NCI-H146 treated with DMSO at 0.1 percent for 48 hours (cell line): ENCODE results near the gene NLGN1.

Experiments
- DNase-seq: peaks from one replicate; lab custom pipeline; 2025; ENCODE audit not compliant: unreplicated experiment; lab: John Stamatoyannopoulos, UW

NLGN1 gene

GRCh38 chr3:173630849-173631248 is 233.3 kb downstream of the NLGN1 start:
- no peak for DNase-seq

- DNase-seq, result no peak
Observed at GRCh38 chr3:173632945-173633344, 235.4 kb downstream of the NLGN1 start.

DNA sequence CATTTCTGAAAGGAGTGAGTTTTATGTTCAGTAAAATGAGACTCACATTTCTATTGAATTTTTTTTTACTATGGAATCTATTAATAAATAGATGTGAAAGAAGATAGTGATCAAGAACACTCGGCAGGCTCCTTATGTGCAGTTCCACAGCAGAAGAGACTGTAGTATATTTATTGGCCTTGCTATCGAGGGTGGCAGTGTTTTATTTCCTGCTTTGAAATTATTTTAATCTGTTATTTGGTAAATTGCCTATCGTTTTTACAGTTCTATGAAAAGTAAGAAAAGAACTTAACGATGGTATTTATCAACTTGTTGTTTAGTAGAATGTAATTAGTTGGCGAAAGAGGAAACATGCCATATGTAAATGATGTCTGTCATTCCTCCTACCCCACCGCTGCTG is 238.3 kb downstream of the NLGN1 start:
- DNase-seq, result no peak

DNA sequence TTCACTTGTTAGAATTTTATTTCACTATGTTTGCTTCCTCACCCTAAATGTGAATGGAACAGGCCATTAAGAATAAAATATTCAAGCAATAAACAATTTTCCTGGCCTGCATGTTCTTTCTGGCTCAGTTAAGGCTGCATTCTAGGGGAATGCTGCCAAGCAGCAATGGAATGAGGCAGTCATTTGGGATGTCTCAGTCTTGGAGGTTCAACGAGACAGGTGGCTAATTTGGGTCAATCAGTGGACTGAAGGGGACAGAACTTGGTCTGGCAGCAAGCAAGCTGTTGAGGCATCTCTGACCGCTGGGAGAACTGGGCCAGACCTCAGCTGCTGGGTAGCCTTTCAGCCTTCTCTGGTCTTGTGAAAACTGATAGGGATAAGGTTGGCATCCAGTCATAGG is 241.6 kb downstream of the NLGN1 start:
- no peak for DNase-seq

- no peak for DNase-seq
Observed at GRCh38 chr3:173641696-173642095, 244.2 kb downstream of the NLGN1 start.

DNA sequence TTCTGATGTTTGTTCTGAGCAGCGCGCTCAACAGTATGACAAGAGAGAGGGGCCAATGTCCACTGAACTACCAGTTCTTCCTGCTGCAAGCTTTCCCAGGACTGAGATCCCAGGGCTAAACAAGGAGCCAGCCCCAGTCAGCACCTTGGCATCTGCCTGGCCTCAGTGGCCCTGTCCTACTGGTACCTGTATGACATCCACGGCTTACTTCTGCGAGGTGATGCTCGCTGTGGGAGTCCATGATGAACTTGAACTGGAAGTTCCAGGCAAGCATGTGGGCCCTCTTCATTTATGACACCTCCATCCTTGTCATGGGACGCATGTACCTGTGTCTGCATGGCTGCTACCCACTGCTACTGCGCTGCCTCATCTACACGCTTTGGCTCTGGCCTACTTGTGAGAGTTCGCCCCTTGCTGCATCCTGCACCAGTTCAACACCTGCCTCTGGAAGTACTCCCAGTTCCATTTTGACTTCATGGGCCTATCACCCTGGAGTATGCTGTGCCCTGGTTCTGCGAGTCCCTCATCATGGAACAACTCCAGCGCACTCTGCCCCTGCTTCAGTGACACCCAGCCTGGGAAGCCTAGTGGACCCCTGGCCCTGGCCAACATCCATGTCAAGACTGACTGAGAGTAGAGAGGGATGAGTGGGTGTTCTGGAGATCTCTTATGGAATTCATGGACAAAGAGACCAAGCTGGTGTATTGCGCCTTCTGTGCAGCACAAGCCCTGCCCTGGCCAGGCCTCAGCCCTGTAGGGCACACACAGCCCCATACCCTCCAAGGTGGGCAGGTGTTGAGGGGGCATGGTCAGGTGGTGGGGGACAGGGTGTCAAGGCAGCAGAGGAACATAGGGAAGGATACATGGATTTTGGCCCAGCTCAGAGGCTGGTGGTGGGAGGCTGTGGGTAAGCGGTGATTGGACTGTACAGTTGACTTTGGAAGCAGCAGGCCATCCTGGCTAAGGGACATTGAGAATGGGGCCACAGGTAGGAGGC is 246.8 kb downstream of the NLGN1 start:
- DNase-seq, result no peak

DNA sequence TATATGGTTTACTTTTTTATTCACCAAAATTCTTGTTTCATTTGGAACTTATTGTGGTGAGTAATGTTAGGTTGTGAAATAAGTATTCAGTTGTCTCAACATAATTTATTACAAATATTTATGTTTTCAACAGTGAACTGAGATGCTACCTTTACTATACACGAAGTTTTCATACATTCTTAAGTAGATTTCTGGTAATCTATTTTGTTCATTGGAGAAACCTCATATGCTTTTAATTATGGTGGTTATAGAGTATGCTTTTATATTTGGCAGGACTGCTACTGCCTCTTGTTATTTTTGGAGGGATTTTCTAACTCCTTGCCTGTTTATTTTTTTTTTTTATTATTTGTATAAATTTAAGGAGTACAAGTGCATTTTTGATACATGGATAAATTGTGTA is 253.1 kb downstream of the NLGN1 start:
- no peak for DNase-seq

DNA sequence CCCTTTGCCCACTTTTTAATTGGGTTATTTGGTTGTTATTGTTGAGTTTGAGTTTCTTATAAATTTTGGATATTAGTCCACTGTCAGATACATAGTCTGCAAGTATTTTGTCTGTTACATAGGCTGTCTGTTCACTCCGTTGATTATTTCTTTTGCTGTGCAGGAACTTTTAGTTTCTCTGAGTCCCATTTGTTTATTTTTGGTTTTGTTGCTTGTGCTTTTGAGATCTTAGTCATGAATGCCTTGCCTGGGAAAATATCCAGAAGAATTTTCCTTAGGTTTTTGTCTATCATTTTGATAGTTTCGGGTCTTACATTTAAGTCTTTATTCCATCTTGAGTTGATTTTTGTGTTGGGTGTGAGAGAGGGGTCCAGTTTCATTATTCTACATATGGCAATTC is 254.5 kb downstream of the NLGN1 start:
- no peak for DNase-seq

DNA sequence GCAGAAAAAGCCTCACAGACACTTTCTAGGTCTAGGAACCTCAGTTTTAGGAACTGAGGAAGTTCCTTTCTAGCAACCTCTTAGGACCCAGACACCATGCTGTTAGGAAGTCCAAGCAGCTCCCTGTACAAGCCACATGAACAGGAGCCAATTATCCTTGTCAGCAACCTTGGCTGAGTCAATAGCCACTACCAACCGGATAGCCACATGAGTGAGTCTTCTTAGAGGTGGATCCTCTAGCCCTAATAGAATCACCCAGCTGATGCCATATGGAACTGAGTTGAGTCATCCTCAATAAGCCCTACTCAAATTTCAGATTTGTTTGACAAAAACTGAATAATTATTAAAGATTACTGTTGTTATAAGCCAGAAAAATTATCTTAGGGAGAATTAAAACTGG is 256.2 kb downstream of the NLGN1 start:
- no peak for DNase-seq

DNA sequence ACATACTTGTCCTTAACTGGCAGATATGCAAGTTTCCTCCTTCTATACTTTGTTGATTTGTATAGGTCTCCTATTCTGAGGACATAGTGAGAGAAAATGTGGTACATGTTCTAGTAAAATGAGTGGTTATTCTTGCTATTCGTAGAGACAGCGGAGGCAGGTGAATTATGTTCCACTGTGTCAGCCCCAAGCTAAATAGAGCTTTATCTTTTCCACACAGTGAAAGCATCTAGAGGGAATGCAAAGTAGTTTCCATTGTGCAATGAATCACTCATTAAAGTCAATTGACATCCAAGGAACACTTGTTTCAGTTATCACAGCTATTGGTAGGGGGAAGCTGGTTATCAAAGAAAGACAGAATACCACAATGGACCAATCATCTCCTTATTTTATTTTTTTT is 262.4 kb downstream of the NLGN1 start:
- DNase-seq, result no peak

DNA sequence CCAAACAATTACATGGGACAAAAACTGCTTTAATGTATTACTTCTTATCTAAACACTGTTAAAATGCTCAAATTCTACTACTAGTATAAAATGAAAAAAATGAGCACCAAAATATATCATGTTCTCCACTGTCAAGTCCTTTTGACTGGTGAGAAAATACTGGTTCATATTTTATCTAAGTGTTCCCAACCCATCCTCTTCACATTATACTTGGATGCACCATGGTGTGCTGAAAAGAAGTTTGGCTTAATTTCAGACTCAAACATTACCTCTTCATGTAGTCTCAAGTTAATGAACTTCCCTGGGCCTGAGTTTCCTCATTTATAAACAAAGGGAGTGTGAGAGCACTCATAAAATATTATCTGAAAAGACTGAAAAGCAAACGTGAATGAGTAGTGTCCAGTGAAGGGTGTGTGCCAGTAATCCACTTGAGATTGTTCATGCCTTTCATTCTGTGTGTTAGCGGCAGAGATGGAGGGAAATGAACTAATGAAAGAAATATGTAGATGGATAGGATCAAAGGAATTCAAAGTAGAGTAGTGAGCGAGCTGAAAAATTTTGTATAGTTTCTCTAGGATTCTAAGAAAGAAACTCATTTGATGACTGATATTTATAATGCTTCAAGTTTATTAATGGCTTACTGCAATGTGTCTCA is 263.2 kb downstream of the NLGN1 start:
- no peak for DNase-seq

- no peak for DNase-seq
Observed at GRCh38 chr3:173663696-173664111, 266.2 kb downstream of the NLGN1 start.

DNA sequence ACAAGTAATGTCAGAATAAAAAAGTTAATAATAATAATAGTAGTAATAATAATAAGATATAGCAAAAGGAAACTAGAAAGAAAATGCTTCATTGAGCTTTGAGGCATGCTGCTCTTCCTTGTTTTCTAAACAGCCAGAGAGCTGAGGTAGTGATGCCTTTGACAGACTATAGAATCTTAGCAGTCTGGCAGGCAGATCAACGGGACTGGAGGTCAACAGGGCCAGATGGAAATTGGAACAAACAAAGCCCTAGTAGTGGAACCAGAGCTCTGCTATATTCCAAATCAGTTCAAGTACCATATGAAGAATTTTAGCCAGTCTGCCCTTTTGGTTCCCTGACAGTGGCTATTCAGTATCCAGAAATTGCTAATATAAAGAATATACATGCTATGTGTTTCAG is 278.6 kb downstream of the NLGN1 start:
- no peak for DNase-seq

DNA sequence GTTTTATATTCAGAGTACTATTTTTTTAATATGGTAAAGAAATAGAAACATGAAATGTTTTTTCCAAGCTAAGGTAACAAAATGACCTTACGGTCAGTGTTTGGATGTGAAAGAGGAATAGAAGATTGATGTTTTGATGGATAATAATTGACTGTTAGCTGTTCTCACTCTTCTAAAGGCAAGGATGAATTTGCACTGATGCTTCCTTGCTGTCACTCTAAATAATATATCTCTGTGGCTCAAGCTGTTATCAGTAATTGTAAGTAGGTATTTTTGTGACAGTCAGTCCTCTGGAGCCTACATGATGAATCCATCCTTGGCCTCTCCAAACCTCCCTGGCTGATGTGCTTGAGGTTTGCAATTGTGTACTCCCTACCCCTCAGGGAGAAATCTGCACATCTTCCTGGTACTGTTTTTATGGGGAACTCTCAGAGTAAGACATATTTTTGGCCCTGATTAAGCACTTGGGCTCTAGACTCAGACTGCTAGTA is 283.7 kb downstream of the NLGN1 start:
- no peak for DNase-seq

DNA sequence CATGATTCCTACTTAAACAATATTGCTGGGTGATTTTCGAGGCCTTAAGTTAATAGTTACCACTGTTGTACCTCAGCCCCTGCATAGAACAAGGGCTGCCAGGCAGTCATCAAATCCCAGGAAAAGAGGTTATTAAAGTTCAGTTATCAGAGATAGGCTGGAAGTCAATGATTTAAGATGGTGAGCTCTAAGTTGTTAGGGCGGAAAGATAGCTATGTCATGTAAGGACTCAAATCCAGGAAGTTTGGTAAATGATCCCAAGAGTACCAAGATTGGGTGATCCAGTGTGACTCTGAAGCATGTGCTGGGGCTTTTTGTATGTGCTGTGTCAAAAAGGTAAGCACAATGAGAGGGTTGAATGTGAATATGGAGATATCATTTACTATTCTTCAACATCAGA is 287.9 kb downstream of the NLGN1 start:
- no peak for DNase-seq

DNA sequence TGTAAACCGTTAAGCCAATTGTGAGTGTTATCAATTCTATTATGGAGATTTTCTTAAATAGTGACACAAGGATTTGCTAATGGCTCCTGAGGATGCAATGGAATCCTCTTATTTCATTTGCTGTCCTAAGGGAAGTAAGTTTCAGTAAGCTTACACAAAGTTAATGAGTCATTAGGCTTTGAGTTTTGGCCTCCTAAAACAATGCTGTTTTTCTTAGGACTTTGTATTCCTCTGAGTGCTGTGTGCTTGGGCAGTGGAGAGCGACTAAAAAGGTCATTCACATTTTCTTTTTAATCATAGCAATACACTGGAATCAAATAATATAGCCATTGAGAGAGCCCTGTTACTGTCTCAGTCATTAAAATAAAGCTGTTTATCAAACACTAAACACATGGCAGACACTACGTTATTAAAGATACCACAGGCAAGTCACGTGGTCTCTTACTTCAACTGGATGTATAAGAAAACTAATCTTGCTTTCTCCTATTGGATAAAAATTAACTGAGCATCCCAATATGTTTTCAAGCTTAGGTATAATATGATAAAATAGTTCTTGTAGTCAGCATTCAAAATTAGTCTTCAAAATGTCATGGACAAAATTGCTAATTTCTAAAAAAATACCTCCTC is 290.8 kb downstream of the NLGN1 start:
- DNase-seq, result no peak

DNA sequence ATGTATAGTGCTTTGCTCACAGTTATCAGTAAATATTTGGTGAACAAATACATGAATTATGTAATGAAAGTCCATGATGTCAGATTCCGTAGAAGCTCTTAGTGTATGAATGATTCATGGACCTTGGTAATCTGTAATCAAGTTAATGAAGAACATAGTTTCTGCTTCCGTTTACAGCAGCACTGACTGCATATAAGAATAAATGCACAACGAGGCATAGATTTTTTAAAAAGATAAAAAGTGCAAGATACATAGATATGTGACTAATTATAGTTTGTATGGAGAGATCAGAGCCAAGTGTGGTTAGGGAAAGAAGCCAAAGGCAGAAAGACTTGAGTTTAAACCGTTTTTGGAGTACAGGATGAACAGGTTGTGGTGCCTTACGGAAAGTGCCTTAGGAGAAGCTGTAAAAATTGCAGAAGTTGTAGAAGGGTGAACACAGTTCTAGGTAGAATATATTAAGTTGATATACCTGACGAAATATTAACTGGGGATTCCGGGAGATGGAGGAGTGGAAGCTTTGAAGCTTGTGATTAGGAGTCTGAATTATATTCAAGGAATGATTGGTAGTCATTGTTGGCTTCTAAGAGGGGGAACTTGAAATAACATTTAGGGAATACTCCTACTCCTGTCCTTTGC is 293.1 kb downstream of the NLGN1 start:
- DNase-seq, result no peak

- DNase-seq, result no peak
Observed at GRCh38 chr3:173699353-173699752, 301.8 kb downstream of the NLGN1 start.

- no peak for DNase-seq
Observed at GRCh38 chr3:173700336-173700735, 302.8 kb downstream of the NLGN1 start.

DNA sequence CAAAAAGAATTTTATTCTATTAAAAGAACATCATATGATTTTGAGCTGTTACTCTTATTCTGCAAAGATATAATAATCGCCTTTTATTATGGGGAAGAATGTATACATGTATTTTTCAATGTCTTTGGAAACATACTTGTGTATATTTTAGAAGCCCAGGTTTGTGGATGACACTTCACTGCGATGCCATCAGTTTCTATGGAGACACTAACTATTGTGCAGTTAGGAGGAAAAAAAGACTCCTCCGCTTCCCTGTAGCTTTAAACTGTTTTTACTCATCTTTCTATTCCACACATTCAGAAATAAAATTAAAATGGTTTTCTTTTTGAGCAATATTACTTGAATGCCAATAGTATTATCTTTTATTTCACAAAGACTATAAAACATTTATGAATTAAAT is 305.0 kb downstream of the NLGN1 start:
- DNase-seq, result peak; percentile 21

DNA sequence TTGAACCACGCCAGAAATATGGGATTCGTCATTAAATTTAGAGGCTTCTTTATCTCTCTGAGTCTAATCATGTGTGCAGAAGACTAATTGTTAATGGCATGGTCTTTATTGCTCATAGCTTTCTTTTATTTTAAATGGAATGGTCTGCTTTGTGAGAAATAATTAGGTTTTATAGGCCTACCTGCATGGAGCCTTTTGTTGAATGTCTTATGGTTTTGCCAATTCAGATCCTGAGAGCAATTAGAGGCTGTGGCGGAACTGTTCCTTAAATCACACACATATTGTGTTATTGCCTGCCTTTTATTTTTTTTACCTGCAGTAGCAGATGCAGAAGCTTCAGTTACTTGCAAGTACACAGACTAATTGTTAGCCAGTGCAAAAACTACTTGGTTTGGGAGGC is 306.2 kb downstream of the NLGN1 start:
- DNase-seq, result peak; percentile 100
